HG02588 (cell line): Measurements from ENCODE around the gene RNASEH2A.

Experiments
- ATAC-seq: cut with Tn5 transposase; IDR thresholded peaks from one replicate; pipeline ENCODE4 v1.9.1; 2021; ENCODE audit warnings: mild to moderate bottlenecking, moderate library complexity; ENCODE audit not compliant: unreplicated experiment

RNASEH2A gene

DNA sequence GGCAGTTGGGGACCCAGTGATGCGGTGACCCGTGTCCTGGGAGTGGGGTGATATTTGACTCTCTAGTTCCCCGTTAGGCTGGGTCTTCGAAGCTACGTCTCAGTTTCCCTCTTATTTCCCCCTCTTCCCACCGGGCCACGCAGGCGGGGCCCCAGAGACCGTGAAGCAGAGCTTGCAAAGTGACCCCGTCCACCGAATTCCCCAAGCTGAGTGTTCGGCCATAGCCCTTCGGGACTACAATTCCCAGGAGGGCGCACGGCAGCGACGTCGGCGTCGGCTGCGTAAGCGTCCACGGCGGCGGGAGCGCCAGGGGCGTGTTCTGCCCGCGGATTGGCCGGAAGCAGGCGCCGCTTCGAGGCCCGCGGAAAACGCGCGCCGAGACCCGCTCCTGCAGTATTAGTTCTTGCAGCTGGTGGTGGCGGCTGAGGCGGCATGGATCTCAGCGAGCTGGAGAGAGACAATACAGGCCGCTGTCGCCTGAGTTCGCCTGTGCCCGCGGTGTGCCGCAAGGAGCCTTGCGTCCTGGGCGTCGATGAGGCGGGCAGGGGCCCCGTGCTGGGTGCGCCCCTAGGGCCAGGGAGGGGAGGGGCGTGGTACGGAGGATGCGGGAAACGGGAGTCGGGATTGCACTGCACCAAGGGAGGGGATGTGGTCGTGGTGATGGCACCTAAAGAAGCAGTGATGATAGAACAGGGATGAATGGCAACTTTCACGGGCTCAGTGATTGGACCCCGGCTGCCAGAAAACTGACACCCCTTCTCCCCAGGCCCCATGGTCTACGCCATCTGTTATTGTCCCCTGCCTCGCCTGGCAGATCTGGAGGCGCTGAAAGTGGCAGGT is at the start of gene RNASEH2A:
TSS of gene RNASEH2A (plus strand) at position 343 of the 840 bp plus-strand sequence. CDS start at position 433, 90 bp downstream.
- ATAC-seq = peak; percentile 78

GRCh38 chr19:12757544-12758274 is 48.7 kb upstream of the RNASEH2A start:
- ATAC-seq = no peak

- no peak for ATAC-seq
Observed at GRCh38 chr19:12759686-12760085, 46.7 kb upstream of the RNASEH2A start.

DNA sequence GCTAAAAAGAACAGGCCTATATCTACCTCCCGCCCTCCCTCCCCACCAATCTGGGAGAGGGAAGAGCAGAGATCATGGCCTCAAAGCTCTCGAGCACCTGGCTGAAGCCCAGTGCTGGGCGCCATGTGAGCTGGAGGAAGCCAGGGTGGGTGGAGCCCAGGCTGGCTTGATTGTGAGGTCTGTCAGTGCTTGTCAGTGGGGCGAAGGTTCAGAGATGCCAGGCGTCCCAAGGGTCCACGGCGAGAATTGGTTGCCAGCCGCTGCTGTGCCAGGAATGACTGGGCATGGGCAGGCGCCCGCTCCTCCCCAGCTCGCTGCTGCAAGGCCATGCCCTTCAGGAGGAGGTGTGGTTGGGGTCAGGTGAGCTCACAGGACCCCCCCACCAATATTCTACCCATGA is 43.3 kb upstream of the RNASEH2A start:
- no peak for ATAC-seq

DNA sequence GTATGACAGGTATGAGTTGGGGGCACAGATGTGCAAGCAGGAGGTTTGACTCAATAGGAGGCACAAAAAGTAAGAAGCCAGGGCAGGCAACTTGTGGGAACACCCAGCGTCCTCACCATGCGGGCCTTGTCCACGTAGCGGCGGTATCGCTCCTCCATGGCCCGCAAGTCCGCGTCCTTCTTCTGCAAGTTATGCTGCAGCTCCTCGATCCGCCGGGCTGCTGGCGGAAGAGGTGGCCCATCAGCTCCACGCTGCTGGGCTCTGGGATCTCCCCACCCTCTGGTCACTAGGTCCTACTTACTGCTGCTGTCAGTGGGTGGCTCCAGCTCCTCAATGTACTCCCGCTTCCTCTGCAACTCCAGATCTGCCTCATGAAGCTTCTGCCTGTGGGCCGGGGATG is 41.7 kb upstream of the RNASEH2A start:
- ATAC-seq = no peak

- no peak for ATAC-seq
Observed at GRCh38 chr19:12766051-12766521, 40.3 kb upstream of the RNASEH2A start.

- ATAC-seq = no peak
Observed at GRCh38 chr19:12767150-12767549, 39.2 kb upstream of the RNASEH2A start.

DNA sequence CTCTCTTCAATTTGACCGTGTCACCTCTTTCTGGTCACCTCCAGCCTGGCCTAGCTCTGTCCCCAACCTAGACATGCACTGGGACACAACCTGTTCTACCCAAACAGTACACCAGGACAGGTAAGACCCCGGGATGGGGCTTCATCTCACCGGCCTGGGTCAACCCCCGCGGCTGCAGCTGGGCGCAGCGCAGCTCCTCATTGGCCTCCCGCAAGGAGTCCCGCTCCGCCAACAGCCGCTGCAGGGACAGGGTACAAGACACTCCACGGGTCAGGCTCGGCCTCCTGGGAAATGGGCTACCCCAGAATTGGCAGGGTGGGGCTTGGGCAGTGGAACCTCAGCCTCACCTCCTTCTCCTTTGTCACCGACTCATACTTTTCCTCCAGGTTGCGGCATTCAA is 38.7 kb upstream of the RNASEH2A start:
- no peak for ATAC-seq

DNA sequence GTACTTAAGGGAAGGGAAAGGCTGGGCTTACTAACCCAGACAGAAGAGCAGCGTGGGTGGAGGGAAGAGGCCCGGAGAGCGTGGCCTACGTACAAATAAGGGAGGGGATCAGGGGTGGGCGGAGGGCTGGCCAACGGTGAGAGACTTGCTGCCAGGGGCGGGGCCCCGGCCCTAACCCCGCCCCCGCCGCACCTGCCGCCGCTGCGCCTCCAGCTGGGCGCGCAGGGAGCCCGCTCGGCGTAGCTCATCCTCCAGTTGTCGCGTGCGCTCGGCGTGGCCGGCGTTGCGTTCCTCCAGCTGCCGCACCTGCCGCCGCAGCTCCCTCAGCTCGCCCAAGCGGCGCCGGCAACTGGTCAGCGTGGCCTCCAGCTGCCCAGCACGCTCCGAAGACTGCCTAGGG is 36.7 kb upstream of the RNASEH2A start:
- ATAC-seq = no peak

DNA sequence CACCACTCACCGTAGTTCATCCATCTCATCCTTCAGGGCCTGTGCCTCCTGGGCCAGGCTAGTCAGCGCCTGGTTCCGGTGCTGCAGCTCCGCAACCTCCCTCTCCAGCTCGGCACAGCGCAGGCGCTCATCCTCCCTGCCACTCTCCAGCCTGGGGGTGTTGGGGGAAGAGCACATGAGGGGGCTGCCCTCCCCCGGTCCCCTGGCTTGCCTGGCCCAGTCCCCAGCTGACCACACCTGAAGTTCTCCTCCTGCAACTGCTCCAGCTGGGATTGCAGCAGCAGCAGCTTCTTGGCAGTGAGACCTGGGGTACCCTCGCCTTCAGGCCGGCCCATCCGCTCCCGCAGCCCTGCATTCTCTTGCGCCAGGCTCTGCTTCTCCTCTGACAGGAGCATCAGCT is 35.5 kb upstream of the RNASEH2A start:
- ATAC-seq = no peak

- ATAC-seq = no peak
Observed at GRCh38 chr19:12772323-12772722, 34.1 kb upstream of the RNASEH2A start.

GRCh38 chr19:12773571-12773970 is 32.8 kb upstream of the RNASEH2A start:
- no peak for ATAC-seq

GRCh38 chr19:12774588-12775555 is 31.5 kb upstream of the RNASEH2A start, which contains the start of gene HOOK2:
HOOK2 (minus strand) TSS chr19:12775552; CDS start chr19:12775449, 103 bp downstream.
- peak; percentile 6 for ATAC-seq

DNA sequence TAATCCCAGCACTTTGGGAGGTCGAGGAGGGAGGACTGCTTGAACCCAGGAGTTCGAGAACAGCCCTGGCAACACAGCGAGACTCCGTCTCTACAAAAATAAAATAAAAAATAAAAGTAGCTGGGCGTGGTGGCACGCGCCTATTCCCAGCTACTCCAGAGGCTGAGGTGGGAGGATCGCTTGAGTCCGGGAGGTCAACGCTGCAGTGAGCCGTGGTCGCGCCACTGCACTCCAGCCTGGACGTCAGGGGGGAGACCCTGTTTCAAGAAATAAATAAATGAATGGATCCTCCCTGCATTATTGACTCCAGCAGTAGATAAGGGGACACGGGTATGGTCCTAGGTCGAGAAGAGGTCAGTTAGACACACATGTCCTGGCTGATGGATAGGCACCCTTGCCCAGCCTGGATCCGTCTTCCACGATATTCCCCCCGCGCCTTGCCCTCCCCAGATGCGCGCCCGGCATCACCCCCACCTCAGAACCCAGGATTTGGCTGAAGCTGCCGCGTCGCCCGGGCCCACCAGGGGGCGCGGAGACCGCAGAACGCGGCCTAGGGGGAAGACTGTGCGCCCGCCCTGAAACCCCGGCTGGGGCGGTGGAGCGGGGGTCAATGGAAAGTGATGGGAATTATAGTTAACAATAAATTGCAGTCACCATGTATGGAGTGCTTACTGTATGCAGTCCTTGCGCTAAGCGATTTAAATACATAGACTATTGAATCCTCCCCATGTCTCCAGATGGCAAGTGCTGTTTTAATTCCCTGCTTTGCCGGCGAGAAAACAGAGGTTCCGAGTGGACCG is 29.0 kb upstream of the RNASEH2A start:
- ATAC-seq = no peak

DNA sequence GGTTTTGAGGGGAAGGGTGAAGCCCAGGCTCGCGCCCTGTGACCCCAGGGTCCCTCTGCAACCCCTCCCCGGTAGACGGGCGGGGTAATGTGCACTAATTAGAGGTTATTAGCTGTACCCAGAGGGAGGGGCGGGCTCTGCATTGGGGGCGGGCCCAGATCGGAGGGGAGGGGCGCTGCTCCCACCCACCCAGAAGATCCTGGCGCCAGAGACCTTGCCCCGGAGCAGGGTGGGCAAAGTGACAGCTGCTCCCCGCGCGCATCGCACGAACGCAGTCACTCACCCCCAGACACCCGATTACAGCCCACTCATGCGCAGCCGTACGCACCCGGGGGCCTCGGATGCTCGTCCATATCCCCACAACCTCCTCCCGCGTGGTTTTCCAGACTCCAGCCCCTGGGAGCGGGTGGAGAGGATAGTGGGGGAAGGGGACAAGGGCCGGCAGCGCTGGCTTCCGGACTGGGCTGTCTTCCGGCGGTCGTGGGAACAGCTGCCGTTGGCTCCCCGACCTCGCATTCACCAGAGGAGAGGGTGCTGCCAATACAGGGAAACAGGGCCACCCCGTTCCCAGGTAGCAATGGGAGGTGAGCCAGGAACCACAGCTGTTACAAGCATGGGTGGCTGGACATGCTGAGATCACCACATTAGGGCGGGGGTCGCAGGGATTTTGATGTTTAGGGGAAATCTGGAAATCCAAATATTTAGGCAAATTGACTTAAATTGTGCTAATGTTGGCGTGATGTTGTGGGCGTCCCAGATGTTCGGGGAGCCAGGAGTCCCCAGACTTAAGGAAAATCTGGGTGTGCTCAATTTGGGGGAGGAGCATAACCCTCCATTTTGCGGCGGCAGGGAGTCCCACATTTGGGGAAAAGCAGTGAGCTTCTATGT is 28.1 kb upstream of the RNASEH2A start:
- no peak for ATAC-seq

DNA sequence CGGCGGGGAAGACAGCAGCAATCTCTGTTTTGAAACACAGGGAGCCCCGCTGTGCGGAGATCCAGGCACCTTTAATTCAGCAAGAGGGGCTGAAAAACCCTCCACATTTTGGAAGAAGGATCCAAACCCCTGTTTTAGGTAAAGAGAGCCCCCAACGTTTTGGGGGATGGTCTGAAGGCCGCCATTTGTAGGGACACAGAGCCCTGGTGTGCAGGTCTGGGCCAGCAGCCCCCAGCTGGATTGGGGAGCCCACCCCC is 27.6 kb upstream of the RNASEH2A start:
- no peak for ATAC-seq

GRCh38 chr19:12779162-12779993 is 27.0 kb upstream of the RNASEH2A start:
- no peak for ATAC-seq

DNA sequence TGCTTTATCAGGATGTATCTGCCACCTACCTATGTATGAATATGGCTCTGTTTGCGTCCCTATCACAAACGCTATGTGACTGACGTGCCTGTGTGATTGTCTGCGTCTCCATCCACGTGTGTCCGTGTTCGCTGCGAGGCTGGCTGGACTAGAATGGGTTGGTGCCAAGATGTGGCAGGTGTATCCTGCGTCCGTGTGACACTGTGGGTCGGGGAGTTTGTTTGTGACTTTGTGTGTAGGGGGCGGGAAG is 24.3 kb upstream of the RNASEH2A start:
- ATAC-seq = no peak
